ENCODE measurements around the gene EFEMP1. TPM values are rescaled to one million over a fixed set of nuclear protein-coding genes. Genes with fewer than 3 reads are reported as not detected.

EFEMP1 gene
- total and polyA plus RNA-seq, 2 experiments from 2014 or later: 54.6 to 63.4 TPM

GRCh38 chr2:55826246-55826645 lies 97.3 kb downstream of the EFEMP1 start:
- no peak for TF ChIP-seq EZH2phosphoT487 (IDR thresholded peaks at IDR 0.05; ENCODE audit: low read depth, severe bottlenecking, unreplicated experiment)
- no peak for TF ChIP-seq CTCF (IDR thresholded peaks at IDR 0.05; ENCODE audit: poor library complexity)
- no peak for TF ChIP-seq EZH2 (IDR thresholded peaks at IDR 0.05; ENCODE audit: borderline replicate concordance)
- Histone ChIP-seq H2AFZ (no peak overlapping the region), H3K27ac (no peak overlapping the region), H4K20me1 (ENCODE audit: insufficient read depth, poor library complexity, severe bottlenecking) (no peaks in the 10 kb centered on the region), H3K9me2 (replicated peaks; ENCODE audit: insufficient read depth) (no peaks in the 10 kb centered on the region), H3K4me2 (no peak overlapping the region), H3K9me3 (ENCODE audit: low read depth) (no peaks in the 10 kb centered on the region), H3K79me2 (no peaks in the 10 kb centered on the region), H3K4me1 (ENCODE audit: insufficient read depth) (no peaks in the 10 kb centered on the region), H3K27me3 (no peaks in the 10 kb centered on the region), H3K36me3 (replicated peaks; ENCODE audit: insufficient read depth, low read depth) (no peaks in the 10 kb centered on the region), H3K4me3 (no peak overlapping the region)
- DNase-seq (ENCODE audit: low spot score): no peak
- 97% methylated on average over 6 of the region's 6 CpGs for WGBS (ENCODE audit: low lambda C conversion rate, missing lambda C conversion rate)

GRCh38 chr2:55824551-55825096 lies 99.0 kb downstream of the EFEMP1 start:
- WGBS (ENCODE audit: low lambda C conversion rate, missing lambda C conversion rate): 94% methylated on average over 14 of the region's 14 CpGs

More at GRCh38 chr2:55824551-55825096, 99.0 kb downstream of the EFEMP1 start:
- Histone ChIP-seq H3K4me1 (ENCODE audit: insufficient read depth) (no peaks in the 10 kb centered on the region), H3K79me2 (no peaks in the 10 kb centered on the region), H3K36me3 (replicated peaks; ENCODE audit: insufficient read depth, low read depth) (no peaks in the 10 kb centered on the region), H3K4me3 (no peak overlapping the region), H4K20me1 (ENCODE audit: insufficient read depth, poor library complexity, severe bottlenecking) (no peaks in the 10 kb centered on the region), H2AFZ (no peak overlapping the region), H3K27ac (no peak overlapping the region), H3K9me2 (replicated peaks; ENCODE audit: insufficient read depth) (no peaks in the 10 kb centered on the region), H3K27me3 (no peaks in the 10 kb centered on the region), H3K9me3 (ENCODE audit: low read depth) (no peaks in the 10 kb centered on the region), H3K4me2 (no peak overlapping the region)
- TF ChIP-seq EZH2 (IDR thresholded peaks at IDR 0.05; ENCODE audit: borderline replicate concordance) (no peak), EZH2phosphoT487 (IDR thresholded peaks at IDR 0.05; ENCODE audit: low read depth, severe bottlenecking, unreplicated experiment) (no peak), CTCF (IDR thresholded peaks at IDR 0.05; ENCODE audit: poor library complexity) (no peak)
- DNase-seq (ENCODE audit: low spot score): no peak

Other genes with a start within 250 kb of the EFEMP1 start
- gene PNPT1, start 229.9 kb downstream of the EFEMP1 start, total RNA-seq: 23.7 and 27.9 TPM in 2 replicates
- gene PNPT1, start 229.9 kb downstream of the EFEMP1 start, polyA plus RNA-seq: 15.6 and 17.1 TPM in 2 replicates

Measured in hepatocyte (in vitro differentiated cells).